Activated T-cell treated with anti-CD3 and anti-CD28 coated beads, Interleukin-2, amount 50 U/mL, for 48 hours (primary cell): ENCODE data around the gene MMP26.
"Not testable (repeated sequence)": the region's sequence is repeated elsewhere in the genome, so short reads cannot be mapped to it uniquely, and the experiment has no call there.

Source experiments
- DNase-seq, 2 experiments: peaks; one replicate each; pipeline ENCODE4 v3.0.0-alpha.2; 2020

Gene MMP26

DNA sequence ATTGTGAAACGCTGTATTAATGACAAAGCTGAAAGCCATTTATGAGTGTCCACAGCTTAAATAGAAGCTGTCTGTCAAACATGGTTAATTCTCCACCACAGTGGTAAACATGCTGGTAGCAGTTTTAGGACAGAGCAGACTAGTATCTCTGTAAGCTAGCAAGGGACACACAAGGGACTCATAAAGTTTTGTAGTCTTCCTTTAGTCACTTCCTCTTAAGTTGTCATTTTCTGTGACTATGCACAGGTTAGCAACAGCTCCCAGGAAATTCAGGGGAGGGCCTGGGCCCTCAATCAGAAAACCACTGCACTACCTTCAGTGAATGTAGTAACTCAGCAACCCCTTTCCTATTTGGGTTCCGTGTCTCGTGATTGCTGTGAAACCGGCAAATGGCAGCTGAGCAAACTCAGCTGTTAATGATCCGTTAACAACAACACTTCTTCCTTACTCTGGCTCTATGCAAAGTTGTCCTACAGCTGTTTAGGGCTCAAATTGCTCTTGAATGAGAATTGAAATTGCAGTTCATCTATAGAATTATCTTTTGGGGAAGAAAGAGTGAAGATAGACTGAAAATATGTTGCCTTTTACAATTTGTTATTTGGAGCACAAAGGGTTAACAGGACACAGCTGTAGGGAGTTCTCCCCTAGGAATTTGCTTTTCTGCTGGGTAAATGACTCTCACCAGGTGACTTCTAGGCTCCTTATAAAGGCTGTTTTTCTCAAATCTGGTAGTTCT, at the start of gene MMP26:
Gene MMP26 (plus strand): TSS at position 731 of the 736 bp plus-strand sequence.
- no peak for DNase-seq

DNA sequence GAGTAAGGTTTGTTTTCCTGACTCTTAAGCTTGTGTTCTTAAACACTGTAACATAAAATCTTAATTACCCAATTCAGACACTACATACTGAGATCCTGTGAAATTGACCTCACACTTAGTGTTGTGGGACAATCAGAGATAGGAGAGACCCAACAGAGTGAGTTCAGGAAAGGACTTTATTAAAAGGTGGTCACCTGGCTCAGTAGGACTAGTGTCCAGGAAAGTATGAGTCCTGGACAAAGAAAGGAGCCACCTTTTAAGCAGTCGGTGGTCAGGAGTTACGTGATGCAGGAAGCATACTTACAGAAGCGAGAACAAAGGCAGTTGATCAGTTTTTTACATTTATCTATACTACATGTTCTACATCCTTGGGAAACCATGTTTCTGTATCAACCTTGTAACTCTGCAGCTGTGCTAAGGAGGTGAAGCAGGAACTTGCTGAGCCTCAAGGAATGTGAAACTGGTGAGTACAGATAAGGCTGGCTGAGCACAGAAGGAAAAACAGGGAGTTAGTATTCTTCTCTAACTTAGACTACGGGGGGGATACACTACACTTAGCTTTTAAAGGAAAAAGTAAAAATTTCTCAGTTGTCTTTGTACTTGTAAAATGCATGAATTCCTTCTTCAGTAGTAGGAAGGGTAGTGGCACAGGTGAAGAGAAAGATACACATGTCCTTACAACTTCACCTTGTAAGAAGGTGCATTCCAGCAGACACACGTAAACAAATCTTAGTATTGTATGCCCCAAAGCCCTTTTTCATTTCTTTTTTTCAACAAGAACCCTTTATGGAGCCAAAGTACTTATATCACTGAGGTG, 45.7 kb upstream of the MMP26 start:
- DNase-seq: no peak

DNA sequence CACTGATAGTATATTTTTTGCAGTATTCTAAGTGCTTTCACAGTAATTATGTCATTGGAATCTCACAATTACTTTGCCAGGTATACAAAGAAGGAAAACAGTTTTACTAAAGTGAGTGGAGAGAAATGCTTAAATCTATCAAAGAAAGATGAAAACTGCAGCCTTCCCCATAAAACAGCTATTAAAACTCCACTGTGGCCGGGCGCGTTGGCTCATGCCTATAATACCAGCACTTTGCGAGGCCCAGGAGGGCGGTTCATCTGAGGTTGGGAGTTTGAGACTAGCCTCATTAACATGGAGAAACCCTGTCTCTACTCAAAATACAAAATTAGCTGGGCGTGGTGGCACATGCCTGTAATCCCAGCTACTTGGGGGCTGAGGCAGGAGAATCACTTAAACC, 41.7 kb upstream of the MMP26 start:
- DNase-seq: no peak

DNA sequence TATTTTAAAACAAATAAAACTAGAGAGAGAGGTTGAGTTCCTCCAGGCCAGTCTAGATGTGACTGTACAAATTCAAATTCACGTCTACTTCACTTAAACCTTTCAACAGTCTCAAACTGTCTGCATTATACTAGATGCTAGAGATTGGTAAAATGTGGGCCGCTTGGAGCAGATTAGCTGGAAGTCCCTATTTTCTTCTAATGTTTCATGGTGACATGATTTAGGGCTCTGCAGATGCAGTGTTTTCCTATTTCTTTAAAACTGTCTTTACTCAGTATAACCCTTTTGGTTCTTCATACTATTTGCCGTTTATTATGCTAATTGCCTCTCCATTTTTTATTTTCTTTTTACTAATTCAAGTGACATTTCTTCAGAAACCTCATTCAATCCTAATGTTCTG, 40.4 kb upstream of the MMP26 start:
- DNase-seq: no peak

DNA sequence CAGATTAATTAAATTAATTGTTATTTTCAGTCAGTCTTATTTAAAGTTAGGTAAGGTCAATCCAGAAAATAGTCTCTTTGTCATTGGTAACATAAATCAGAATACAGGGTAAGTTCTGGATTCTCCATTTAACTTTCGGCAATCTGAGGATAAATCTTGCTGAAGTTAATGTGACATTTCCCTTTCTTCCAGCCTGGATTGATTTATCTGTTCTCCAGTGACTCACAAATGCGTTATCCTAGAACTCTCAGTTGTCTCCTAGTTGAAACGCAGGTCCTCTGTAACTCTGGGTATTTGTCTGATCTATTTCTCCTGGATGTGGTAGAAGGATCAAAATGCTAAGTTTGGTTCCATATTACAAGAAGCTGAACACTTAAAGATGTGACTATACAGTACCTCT, 39.8 kb upstream of the MMP26 start:
- DNase-seq: no peak

DNA sequence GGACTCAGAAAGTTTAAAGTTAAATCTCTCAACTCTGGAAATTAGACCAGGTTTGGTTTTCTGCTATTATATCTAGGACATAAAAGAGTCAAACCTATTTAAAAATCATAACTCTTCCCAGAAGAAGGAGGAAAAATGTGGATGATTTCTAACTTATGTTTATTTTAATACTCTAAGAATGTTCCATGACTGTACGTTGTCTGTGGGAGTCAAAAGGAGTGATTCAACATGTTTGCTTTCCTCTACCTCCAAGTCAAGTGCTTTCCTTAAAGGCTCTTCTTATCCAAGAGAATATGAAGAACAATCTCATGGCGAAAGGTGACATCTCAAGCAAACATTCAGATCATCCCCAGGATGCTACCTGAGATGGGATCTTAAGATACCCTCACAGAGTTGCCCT, 39.2 kb upstream of the MMP26 start:
- DNase-seq: no peak

DNA sequence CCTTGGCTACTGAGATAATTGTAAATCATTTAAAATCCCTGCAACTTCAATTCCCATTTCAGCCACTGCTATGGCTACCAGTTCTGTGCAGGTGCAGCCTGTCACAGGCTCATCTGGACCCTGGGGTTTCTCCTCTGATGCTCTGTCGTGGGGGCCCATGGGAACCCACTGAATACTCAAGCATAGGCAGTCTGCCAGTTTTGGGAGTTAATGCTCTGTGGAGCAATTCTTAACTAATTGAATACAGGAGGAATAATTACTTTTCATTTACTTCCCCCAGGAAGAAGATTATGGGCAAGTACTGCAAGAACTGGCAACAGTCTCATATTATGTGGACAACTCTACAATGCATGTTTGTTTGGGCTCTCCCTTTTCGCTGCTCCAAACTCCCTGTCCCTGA, 32.8 kb upstream of the MMP26 start:
- DNase-seq: no peak

DNA sequence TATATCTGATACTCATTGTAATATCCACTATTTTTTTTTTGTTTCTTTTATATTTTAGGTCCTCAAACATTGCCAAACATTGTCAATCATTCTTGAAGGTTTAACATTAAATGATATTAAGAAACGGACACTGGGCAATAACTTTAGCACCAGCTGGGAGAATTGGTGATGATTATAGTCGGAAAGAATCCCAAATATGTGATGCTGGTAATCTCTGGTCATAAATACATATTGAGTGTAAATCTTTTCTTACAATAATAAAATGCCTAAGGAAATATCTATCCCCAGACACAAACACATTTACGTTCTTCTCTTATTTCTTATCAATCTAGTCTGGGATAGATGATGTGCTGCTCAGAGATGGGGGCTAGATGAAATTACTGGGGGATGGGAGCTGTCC, 32.1 kb upstream of the MMP26 start:
- DNase-seq: no peak

DNA sequence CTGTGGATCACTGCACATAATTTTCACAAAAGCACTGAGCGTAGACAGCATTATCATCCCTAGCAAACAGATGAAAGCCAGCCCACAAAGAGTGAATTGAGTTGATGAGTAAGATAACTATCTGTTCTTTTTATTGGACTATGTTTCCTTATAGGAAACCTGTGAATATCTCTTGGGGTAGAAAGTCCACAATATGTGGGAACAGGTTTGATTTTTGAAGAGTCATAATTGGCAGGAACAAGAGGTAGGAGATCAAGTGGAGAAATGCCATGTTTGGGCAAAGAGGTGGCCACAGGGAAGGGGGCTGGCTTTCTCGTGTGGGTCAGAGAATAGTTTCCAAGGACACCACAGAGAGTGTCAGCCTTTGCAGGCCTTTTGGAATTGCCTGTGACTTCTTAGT, 30.8 kb upstream of the MMP26 start:
- no peak for DNase-seq

DNA sequence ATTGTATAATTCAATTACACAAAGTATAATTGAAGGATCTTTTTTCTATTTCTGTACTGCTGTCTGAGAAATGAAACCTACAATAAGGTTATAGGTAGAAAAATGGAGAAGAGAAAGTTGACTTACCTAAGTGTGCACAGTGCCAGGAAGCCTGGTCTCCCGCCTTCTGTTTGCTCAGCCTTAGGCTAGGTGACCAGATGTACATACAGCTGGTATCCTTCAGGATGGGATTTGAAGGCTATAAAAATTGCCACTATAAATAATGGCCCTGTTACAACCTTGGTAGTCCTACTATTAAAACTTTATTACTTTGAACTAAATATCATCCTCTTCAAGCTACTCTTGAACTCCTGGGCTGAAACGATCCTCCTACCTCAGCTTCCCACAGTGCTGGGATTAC, 26.6 kb upstream of the MMP26 start:
- no peak for DNase-seq

DNA sequence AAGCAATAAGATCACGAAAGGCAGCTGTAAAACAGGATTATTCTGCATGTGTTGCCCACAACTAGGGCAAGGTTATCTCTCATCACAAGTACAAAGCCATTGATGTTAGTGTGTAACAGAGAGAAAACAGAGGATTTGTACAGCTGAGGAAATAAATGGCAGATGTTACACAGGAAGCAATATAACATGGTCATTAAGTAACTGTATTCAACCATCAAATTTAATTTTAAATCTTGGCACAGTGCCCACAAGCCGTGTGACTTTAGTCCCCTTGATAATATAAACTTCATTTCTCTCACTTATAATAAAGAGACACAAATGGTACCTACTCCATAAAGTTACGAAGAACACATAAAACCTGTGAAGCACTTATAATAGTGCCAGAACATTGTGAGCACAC, 24.2 kb upstream of the MMP26 start:
- DNase-seq: no peak

DNA sequence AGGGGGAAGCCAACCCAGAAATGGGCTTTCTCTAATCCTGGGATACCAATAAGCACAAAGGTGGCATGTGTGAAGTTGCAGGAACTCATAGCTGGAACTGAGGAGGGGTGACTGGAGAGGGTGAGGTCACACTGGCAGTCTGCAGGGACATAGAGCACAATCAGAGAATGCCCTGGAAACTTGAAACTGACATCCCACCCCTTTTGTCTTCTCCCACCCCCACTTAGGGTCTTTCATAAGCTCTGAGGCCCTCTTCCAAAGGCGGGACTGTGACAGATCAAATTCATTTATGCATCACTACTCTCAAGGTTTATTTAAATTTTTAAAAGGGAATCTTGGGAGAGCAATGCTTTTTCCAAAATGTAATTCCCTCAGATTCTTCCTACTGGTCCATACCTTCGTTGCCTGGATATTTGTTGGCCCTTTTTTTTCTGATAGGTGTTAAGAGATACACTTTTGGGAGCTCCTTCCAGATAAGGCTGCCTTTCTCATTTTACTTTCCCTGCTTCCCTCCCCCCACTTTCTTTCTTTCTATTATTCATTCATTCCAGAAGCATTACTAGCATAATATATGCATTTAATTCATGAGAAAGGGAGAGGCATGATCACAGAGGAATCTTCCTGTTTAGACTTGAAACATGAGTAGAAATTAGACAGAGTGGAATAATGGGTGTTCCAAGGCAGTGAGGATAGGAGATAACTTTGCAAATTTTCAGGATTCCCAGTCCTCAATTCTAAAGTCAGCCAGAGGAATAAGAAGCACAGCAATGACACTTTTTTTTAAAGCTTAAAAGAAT, 21.8 kb upstream of the MMP26 start:
- no peak for DNase-seq

DNA sequence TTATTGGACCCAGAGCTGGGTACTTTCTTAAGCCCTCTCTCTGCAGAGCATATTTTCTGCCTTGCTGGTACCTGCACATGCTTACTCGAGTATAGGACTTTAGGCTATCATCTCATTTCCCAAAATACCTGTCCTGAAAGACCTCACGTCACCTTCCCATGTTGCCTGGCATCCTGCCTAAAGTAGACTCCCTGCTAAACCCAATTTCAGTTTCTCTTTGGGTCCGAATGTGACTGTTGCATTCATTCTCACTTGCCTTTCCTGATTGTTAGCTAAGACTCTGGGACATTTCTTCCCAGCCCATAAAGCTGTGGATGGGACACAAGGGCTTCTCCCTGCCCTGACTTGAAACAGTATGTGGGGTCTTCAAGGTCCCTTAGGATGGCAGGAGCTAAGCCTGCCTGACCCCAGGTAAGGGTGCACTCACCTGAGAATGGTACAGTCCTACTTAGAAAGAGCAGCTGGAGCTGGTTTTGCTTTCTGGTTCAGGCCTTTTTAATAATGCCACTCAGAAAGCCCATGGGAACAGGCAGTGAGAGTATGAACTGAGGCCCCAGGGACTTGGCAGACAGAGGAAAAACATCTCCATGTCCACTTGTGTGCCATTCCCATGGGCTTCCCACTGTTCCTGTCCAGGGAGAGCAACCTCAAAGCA, 19.8 kb upstream of the MMP26 start:
- DNase-seq: no peak

DNA sequence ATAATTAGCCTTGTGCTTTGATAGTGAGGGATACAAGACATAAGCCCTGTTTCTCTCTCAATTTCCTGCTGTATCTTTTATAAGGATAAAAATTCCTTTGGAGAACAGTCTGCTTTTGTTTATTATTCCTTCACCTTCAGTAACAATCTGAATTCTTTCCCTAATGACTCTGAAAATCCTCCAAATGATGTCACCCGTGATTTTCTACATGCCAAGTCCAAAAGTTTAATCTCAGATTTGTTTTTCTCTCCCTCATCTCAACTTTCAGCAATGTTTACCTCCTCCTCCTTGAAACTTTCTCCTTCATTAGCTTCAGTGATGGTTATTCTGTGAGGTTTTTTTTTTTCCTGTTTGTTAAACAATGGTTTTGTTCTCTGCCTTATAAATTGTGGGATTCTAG, 9.1 kb upstream of the MMP26 start:
- DNase-seq: no peak

DNA sequence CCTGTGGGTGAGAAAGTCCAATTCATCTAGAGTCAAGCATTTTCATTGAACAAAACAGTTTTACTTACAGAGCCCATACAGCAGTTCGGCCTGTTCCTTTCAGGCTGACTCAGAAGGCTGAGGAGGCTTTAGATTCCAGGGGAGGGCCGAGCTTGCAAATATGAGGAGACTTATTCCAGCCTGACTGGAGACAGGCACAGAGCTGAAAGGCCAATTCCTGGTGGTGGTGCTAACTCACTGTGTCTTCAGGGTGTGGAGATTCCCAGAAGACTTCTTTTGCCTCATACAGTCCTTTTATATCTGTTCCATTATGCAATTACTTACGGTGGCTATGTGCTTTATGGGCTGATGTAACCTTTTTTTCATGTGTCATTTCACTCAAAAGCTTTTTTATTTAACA, 7.0 kb upstream of the MMP26 start, which contains the start of gene OR51E2:
Gene OR51E2 (minus strand): TSS at position 269 of the 400 bp plus-strand sequence. CDS start 15,142 bp downstream, outside the sequence.
- no peak for DNase-seq

DNA sequence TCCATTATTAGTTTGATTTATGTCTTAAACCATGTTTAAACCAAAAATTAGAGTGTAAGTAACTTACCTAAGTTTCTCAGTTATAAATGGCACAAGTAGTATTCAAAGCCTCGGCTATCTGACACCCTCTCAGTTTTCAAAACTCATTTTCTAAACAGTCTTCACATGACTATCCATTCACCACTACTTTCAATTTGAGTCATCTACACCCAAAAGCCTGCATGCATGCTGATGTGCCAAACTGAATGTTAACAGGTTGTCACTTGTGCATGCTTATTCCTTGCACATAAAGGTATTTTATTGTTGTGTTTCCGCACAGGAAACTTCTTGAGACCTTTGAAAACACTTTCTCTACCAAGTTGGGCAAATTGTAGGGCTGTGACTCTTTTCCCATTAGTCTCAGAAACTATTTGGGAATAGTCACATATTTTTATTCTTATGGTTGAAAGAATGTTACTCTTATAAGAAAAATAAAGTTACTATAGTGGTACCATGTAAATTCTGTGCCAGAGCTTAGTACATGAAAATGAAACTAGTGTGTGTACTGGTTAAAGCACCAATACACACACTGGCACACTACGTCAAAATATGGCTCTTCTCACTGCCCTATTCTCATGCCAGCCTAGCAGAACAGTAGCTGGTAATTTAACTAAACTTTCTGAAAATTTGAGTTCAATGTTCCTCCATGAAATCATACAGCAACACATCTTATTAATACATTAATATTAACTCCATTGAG, 4.7 kb upstream of the MMP26 start:
- DNase-seq: no peak

DNA sequence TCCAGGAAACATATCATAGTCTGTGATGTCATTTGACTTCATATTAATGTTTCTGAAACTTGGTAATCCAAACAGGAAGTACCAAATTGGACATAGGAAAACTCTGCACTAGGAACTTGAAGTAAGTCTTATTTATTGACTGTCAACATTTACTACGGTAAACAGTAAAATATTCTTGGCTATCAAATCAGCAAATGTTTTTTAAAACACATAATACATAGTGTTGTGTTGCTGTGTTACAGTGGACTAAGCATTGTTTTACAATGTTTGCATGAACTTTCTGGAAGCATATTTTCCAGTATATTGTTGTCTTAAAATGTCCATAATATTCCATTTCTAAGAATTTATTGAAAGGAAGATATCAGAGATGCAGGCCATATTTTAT, 4.2 kb upstream of the MMP26 start:
- DNase-seq: no peak

DNA sequence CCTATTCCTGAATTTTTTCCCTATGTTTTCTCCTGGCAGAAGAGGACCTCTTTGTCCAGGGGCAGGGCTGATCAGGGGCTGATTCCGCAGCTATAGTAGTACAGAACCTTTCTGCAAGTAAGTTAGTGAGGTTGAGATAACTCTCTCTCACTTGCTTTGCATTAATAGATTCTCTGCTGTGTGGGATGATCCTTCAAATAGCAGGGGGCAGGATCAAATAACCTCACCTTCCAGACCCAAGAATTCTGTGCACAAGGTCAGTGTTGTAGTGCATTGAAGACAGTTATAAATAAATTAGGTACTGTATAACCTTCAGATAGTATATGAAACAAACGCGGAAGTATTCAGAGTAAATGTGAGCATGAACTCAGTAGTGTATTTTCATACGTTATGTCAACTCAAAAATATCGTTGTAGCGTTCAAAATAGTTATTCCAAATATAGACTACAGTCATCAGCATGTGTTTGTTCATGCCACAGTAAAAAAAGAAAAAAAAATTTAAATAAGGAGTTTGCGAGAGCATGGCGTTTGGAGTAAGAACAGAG, 278 bp downstream of the MMP26 start:
- DNase-seq: no peak

DNA sequence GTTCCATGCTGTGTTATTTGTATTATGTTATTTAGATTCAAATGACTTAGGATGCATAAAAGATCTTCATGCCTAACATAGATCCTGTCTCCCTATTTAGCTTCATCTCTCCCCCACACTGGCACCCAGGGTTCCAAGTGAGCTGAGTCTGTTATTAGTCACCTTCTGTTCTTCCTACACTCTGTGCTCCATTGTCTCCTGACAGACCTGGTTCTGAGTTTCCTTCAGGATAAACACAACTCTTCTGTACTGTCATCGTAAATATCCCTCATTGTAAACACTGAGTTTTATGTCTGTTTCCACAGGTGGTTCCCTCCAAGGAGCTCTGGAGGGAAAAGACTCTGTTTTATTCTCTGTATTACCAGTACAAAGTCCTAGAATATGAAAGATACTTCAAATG, 8.7 kb downstream of the MMP26 start:
- no peak for DNase-seq

DNA sequence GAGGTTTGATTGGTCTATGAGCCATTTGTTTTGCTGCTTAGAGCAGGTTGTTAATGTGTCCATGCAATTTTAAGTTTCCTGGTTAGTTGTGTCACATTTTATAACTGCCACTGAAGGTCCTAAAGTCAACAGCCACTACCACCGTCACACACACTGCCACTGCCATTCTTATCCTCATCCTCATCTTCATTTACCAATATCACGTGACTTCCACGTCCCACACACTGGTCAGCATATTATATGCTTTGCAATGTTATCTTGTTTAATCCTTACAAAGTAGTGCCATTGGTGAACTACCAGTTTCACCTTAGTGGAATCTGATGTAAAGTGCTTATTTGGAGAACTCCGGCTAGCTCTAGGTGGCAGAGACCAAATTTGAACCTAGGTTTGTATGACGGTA, 9.7 kb downstream of the MMP26 start:
- DNase-seq: no peak

DNA sequence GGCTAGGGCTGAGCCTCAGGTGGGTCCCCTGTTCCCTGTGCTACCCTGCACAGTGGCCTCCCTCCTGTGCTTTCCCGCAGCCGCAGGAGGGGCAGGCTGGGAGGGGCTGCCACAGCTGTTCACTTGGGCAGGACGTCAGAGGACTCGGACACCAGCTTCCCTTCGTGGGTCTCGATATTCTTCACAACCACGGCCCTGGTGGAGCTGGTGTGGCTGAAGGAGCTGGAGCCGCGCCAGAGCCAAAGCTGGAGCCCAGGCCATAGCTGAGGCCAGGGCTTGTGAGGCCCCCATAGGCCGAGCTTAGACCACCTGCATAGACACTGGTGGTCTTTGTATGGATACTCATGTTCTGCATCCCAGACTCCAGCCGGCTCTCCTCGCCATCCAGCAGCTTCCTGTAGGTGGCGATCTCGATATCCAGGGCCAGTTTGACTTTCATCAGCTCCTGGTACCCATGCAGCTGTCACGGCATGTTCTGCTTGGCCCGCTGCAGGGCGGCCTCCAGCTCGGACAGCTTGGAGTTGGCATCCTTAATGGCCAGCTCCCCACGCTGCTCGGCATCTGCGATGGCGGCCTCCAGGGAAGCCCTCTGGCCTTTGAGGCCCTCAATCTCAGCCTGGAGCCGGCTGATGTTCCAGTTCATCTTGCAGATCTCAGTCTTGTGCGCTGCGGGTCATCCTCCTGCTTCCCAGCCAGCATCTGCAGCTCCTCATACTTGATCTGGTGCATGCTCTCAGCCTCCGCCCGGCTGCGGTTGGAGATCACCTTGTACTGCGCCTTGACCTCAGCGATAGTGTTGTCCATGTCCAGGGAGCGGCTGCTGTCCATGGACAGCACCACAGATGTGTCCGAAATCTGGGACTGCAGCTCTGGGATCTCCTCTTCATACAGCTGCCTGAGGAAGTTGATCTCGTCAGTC, 18.3 kb downstream of the MMP26 start:
- DNase-seq: not testable (repeated sequence)
